NB4 (cell line): ENCODE data around the gene PLA2G6.

Experiments used
- MYC ChIP-seq: IDR thresholded peaks from 2 replicates; pipeline ENCODE4 v1.6.1; 2011; ENCODE audit warnings: low read depth, low read length
- POLR2A ChIP-seq: IDR thresholded peaks from 2 replicates; pipeline ENCODE4 v1.6.1; 2011; ENCODE audit warnings: mild to moderate bottlenecking; ENCODE audit not compliant: insufficient read length; ENCODE audit errors: extremely low read depth
- TF ChIP-seq, protein P1 (sequence below): IDR thresholded peaks from one replicate; pipeline ENCODE4 v1.5.1; 2012; ENCODE audit warnings: low read depth, low read length

DNA sequence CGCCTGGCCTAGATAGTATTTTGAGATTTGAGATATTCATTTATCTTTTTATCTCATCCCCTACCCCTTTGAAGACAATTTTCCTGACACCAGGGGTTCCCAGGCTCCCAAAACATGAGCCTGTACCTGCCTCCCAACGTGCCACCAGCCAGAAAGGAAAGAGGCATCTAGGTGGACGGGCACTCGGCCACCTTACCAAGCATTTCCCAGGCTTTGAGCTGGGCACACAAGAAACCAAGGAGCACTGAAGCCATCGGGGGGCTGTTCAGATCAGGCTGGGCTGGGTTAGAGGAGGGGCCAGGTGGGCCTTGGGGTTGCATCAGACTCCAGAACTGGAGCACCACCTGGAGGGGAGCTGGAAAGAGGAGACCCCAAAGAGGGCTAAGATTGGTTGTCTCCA, 42.7 kb downstream of the PLA2G6 start:
- TF ChIP-seq, protein P1, sequence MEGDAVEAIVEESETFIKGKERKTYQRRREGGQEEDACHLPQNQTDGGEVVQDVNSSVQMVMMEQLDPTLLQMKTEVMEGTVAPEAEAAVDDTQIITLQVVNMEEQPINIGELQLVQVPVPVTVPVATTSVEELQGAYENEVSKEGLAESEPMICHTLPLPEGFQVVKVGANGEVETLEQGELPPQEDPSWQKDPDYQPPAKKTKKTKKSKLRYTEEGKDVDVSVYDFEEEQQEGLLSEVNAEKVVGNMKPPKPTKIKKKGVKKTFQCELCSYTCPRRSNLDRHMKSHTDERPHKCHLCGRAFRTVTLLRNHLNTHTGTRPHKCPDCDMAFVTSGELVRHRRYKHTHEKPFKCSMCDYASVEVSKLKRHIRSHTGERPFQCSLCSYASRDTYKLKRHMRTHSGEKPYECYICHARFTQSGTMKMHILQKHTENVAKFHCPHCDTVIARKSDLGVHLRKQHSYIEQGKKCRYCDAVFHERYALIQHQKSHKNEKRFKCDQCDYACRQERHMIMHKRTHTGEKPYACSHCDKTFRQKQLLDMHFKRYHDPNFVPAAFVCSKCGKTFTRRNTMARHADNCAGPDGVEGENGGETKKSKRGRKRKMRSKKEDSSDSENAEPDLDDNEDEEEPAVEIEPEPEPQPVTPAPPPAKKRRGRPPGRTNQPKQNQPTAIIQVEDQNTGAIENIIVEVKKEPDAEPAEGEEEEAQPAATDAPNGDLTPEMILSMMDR = no peak
- TF ChIP-seq POLR2A (no peak), MYC (no peak)
